ENCODE results near the gene ABR. TPM values are rescaled to one million over a fixed set of nuclear protein-coding genes. Genes with fewer than 3 reads are reported as not detected.

The ABR gene
- polyA plus RNA-seq, 1 experiment: 65.4 TPM

DNA sequence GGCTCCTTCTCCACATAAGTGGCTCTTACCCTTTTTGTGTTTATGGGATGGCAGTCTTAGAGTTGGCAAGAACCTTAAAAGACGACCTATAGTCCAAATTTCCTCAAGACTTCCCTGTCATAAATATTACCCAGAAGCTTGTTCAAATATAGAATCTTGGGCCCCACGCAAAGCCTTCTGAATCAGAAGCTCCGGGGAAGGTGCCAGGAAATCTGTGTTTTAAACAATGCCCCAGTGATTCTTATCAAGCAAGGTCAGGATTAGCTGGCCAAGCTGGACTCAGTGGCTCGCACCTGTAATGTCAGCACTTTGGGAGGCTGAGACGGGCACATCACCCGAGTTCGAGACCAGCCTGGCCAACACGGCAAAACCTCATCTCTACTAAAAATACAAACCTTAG lies 97.2 kb downstream of the ABR start:
- Histone ChIP-seq H3K27me3 (ENCODE audit: control insufficient read depth, insufficient read depth, low read length) (no peaks in the 10 kb centered on the region), H3K4me3 (ENCODE audit: low read depth, low read length) (no peak overlapping the region), H3K36me3 (ENCODE audit: control insufficient read depth, insufficient read depth, low read length) (peaks cover 10% of the 10 kb centered on the region)
- POLR2A ChIA-PET: interaction anchor here (0.6 kb wide), 1 partner anchor 108 kb away, joined by 5 read pairs; no protein-coding TSS in a partner anchor
- no peak for DNase-seq (ENCODE audit: low read depth)
- TF ChIP-seq, protein P1, sequence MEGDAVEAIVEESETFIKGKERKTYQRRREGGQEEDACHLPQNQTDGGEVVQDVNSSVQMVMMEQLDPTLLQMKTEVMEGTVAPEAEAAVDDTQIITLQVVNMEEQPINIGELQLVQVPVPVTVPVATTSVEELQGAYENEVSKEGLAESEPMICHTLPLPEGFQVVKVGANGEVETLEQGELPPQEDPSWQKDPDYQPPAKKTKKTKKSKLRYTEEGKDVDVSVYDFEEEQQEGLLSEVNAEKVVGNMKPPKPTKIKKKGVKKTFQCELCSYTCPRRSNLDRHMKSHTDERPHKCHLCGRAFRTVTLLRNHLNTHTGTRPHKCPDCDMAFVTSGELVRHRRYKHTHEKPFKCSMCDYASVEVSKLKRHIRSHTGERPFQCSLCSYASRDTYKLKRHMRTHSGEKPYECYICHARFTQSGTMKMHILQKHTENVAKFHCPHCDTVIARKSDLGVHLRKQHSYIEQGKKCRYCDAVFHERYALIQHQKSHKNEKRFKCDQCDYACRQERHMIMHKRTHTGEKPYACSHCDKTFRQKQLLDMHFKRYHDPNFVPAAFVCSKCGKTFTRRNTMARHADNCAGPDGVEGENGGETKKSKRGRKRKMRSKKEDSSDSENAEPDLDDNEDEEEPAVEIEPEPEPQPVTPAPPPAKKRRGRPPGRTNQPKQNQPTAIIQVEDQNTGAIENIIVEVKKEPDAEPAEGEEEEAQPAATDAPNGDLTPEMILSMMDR (IDR thresholded peaks at IDR 0.05; ENCODE audit: insufficient read depth, low read depth, low read length): no peak
- CTCF ChIA-PET: interaction anchor here (0.6 kb wide), 1 partner anchor 304 kb away, joined by 4 read pairs; no protein-coding TSS in a partner anchor

DNA sequence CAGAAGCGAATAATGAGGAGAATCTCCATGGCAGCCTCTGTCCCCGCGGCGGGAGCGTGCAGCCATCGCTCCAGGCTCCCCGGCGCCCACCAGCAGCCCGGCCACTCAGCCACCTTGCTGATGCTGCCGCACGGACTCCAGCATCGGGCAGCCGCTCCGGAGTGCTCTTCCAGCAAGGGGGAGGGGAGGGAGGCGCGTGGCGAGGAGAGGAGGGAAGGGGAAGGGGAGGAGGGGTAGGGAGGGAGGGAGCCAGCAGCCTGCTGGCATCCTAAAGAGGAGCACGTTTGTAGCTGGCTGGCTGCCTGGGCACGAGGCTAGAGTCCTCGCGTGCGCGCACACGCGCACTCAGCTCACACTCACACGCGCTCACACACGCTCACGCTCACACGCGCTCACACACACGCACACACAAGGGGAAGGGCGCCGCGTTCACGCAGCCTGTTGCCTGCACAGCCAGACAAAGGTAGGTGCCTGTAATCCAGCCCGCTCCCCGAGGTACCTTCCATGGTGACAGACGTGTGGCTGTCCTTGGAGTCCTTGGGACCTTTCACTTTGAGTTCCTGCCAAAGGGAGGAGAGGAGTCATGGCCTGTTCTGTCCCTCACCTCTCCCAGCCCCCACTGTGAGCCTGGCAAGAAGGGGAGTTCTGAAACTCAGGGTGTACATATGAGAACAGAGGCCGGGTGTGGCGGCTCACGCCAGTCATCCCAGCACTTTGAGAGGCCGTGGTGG lies 100.8 kb downstream of the ABR start:
- Histone ChIP-seq H3K27me3 (ENCODE audit: control insufficient read depth, insufficient read depth, low read length) (no peaks in the 10 kb centered on the region), H3K36me3 (ENCODE audit: control insufficient read depth, insufficient read depth, low read length) (peaks cover 13% of the 10 kb centered on the region), H3K4me3 (ENCODE audit: low read depth, low read length) (no peak overlapping the region)
- ChIA-PET CTCF (no interaction called here), POLR2A (no interaction called here)
- no peak for DNase-seq (ENCODE audit: low read depth)
- TF ChIP-seq, protein P1 (IDR thresholded peaks at IDR 0.05; ENCODE audit: insufficient read depth, low read depth, low read length): no peak

DNA sequence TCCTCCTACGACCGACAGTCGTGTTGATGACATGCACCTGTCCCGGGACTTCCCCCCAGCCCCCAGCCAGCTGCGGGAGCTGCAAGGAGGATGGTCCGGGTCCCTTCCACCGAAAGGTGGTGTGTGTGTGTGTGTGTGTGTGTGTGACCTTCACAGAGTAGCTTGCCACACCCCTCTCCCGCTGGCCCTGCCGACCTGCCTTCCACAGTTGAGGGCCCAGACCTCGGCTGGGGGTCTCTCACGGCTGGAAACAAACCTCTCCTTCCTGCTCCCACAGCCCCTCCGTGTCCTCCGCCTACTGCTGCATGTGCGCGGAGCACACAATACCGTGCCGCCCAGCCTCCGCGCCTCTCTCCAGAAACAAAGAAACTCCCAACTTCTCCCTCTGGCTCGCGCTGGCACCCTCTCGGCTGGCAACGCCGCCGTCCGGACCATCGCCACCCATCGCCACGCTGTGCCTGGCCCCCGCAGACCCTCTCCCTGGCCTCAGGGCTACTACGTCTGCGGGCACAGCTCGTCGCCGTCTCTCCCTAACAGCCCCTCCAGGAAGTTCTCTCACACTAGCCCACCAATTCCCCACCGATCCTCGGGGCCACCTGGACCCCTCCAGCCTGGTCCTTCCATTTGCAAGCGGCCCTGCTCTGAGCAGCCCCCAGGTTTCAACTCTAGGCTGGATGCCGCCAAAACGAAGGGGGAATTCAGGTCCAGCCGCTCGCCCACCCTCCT lies 101.6 kb downstream of the ABR start:
- no peak for DNase-seq (ENCODE audit: low read depth)
- peaks cover 13% of the 10 kb centered on the region for H3K36me3 ChIP-seq (ENCODE audit: control insufficient read depth, insufficient read depth, low read length)
- POLR2A ChIA-PET: no interaction called here
- TF ChIP-seq, protein P1 (IDR thresholded peaks at IDR 0.05; ENCODE audit: insufficient read depth, low read depth, low read length): no peak
- CTCF ChIA-PET: interaction anchor here (2.6 kb wide), 1 partner anchor 22 kb away, joined by 12 read pairs; no protein-coding TSS in a partner anchor
- H3K4me3 ChIP-seq (ENCODE audit: low read depth, low read length): no peak overlapping the region
- H3K27me3 ChIP-seq (ENCODE audit: control insufficient read depth, insufficient read depth, low read length): no peaks in the 10 kb centered on the region

DNA sequence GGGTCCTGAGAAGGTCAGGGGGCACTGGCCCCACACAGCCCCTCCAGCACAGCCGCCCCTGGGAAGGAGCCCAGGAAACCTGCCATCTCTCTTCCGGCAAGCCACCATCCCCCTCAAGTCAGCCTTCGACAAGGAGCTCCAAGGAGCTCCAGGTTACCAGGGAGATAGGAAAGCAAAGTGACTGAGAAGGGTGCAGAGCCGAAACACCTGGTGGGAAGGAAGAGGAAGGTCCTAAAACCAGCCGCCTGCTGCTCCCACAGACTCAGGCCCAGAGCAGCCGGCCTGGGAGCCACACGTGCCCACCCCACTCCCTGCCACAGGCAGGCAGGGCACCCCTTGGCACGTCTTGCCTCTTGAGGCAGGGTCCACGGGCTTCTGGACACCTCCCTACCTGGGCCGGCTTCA lies 102.2 kb downstream of the ABR start:
- no peaks in the 10 kb centered on the region for H3K27me3 ChIP-seq (ENCODE audit: control insufficient read depth, insufficient read depth, low read length)
- TF ChIP-seq, protein P1 (IDR thresholded peaks at IDR 0.05; ENCODE audit: insufficient read depth, low read depth, low read length): no peak
- peaks cover 13% of the 10 kb centered on the region for H3K36me3 ChIP-seq (ENCODE audit: control insufficient read depth, insufficient read depth, low read length)
- DNase-seq (ENCODE audit: low read depth): no peak
- CTCF ChIA-PET: interaction anchor here (2.6 kb wide), 1 partner anchor 21 kb away, joined by 12 read pairs; no protein-coding TSS in a partner anchor
- H3K4me3 ChIP-seq (ENCODE audit: low read depth, low read length): no peak overlapping the region
- POLR2A ChIA-PET: interaction anchor here (0.8 kb wide), 1 partner anchor 19 kb away, joined by 5 read pairs; no protein-coding TSS in a partner anchor

DNA sequence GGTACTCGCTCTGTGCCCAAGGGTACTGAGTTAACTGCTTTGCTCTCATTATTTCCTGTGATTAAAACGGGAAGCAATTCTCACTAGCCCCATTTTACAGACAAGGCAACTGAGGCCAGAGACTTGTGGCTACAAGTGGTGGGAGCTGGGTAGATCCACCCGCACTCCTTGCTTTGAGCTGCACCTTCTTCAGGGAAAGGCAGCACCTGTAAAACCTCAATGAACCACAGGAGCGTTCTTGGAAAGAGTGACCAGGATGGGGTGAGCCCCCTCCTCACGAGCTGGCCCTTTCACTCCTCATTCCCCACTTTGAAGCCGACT lies 102.8 kb downstream of the ABR start:
- H3K4me3 ChIP-seq (ENCODE audit: low read depth, low read length): no peak overlapping the region
- ChIA-PET CTCF (interaction anchor here (1.0 to 2.6 kb wide), 2 partner anchors 21 to 130 kb away, joined by 3 to 12 read pairs; no protein-coding TSS in a partner anchor), POLR2A (interaction anchor here (0.8 kb wide), 1 partner anchor 19 kb away, joined by 5 read pairs; no protein-coding TSS in a partner anchor)
- H3K36me3 ChIP-seq (ENCODE audit: control insufficient read depth, insufficient read depth, low read length): peaks cover 14% of the 10 kb centered on the region
- no peaks in the 10 kb centered on the region for H3K27me3 ChIP-seq (ENCODE audit: control insufficient read depth, insufficient read depth, low read length)
- DNase-seq (ENCODE audit: low read depth): no peak
- TF ChIP-seq, protein P1 (IDR thresholded peaks at IDR 0.05; ENCODE audit: insufficient read depth, low read depth, low read length): no peak

Measured in BJ (cell line).